ACC112 (cell line): ENCODE data around the gene NMT1.

Experiments
- H2AFZ ChIP-seq: fragments of 200-600 bp; sonication (generic); one replicate; pipeline ENCODE4 v1.6.0; 2017; ENCODE audit warnings: antibody characterized with exemption, low read length; ENCODE audit not compliant: unreplicated experiment
- H3K27ac ChIP-seq: fragments of 200-600 bp; sonication (generic); 2 replicates; pipeline ENCODE4 v1.5.1; 2014; ENCODE audit warnings: low read depth, mild to moderate bottlenecking, antibody characterized with exemption, low read length, moderate library complexity
- H3K27me3 ChIP-seq: fragments of 200-600 bp; sonication (generic); 2 replicates; pipeline ENCODE4 v1.6.1; 2014; ENCODE audit warnings: mild to moderate bottlenecking, antibody characterized with exemption, low read length, moderate library complexity, mixed read lengths; ENCODE audit not compliant: insufficient read depth
- H3K36me3 ChIP-seq: fragments of 200-600 bp; sonication (generic); 2 replicates; pipeline ENCODE4 v1.6.1; 2016; ENCODE audit warnings: mild to moderate bottlenecking, antibody characterized with exemption, low read length, moderate library complexity, mixed read lengths; ENCODE audit not compliant: insufficient read depth
- H3K4me1 ChIP-seq: fragments of 200-600 bp; sonication (generic); one replicate; pipeline ENCODE4 v1.6.1; 2016; ENCODE audit warnings: low read length, mixed read lengths; ENCODE audit not compliant: insufficient read depth, unreplicated experiment, control insufficient read depth
- H3K4me3 ChIP-seq: fragments of 200-600 bp; sonication (generic); 2 replicates; pipeline ENCODE4 v1.5.1; 2014; ENCODE audit warnings: mild to moderate bottlenecking, low read depth, low read length
- H3K79me2 ChIP-seq: fragments of 200-600 bp; sonication (generic); one replicate; pipeline ENCODE4 v1.6.0; 2016; ENCODE audit warnings: low read length; ENCODE audit not compliant: control insufficient read depth, unreplicated experiment, insufficient read depth

NMT1 gene

DNA sequence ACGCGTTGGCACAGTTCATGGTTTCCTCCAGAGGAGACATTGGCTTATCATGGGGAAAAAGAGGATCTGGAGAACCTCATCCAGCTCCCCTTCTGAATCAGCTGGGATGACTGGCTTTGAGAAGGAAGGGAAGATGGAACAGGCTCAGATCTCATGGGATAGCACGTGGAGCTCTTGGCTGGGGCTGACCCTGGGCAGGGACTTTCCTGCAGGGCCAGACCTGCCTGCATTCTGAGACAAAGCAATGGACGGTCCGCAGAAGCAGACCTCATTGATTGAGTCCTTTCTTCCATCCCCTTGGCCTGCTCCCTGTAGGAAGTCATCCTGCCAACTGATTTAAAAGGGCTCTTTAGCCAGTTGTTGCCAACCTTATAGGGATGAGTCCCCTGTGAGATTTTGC, 45.0 kb downstream of the NMT1 start:
- Histone ChIP-seq H3K4me1 (no peaks in the 10 kb centered on the region), H3K4me3 (no peak overlapping the region), H3K27ac (no peak overlapping the region), H3K36me3 (peaks cover 27% of the 10 kb centered on the region; the same call in 1 of the 2 replicates), H2AFZ (no peak overlapping the region), H3K79me2 (no peaks in the 10 kb centered on the region), H3K27me3 (no peaks in the 10 kb centered on the region)

- H3K36me3 ChIP-seq: peaks cover 26% of the 10 kb centered on the region; the same call in 1 of the 2 replicates
- no peak overlapping the region for H3K4me3 ChIP-seq
- H2AFZ ChIP-seq: no peak overlapping the region
- H3K27me3 ChIP-seq: no peaks in the 10 kb centered on the region
- no peak overlapping the region for H3K27ac ChIP-seq
- H3K79me2 ChIP-seq: no peaks in the 10 kb centered on the region
- no peaks in the 10 kb centered on the region for H3K4me1 ChIP-seq
Measured at GRCh38 chr17:45106582-45106981, 45.5 kb downstream of the NMT1 start.

DNA sequence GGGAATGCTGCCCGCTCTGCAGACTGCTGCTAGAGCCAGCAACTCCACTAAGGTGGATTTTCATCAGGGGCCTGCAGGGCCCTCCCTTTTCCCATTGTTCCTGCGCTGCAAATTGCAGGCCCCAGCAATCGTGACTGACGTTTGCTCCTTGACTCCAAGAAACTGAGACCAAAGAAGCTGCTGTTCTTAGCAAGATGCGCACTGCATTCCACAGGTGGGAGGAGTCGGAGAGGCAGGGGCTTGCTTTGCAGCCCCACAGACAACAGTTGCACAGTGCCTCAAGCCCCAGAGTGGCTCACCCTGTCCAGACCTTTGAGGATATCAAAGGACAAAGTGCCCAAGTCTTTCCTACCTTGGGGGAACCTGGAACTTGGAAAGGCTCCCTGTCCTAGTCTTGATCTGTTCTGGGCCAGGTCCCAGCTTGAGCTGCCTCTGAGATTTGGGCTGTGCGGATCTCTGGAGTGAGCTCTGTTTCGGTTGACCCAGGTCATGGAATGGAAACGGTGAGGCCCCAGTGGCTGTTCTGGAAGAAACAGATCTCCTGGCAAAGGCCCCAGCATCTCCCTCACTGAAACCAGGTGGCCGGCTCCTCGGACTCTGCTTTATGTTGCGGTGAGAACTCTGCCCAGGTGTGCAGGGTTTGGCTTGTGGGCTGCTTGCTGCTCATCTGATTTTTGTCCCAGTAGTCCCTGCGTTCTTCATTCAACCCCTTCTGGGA, 46.3 kb downstream of the NMT1 start:
- Histone ChIP-seq H3K4me3 (no peak overlapping the region), H2AFZ (no peak overlapping the region)

DNA sequence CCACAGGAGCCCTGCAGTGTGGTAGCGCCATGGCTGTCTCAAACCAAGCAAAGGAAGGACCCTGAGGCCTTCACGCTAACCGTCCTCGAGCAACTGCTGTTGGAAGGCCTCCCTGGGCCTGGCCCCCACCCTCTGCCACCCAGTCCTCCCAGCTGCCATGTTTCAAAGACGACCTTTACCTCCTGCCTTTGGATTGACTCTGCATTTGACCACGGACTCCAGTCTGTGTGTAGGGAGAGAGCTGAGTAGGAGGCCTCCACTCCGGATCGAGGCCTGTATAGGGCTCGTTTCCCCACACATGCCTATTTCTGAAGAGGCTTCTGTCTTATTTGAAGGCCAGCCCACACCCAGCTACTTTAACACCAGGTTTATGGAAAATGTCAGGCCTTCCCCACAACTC, 46.9 kb downstream of the NMT1 start:
- H3K27me3 ChIP-seq: no peaks in the 10 kb centered on the region
- H3K4me3 ChIP-seq: no peak overlapping the region
- H3K4me1 ChIP-seq: no peaks in the 10 kb centered on the region
- H3K27ac ChIP-seq: no peak overlapping the region
- H3K36me3 ChIP-seq: peaks cover 19% of the 10 kb centered on the region; the same call in 1 of the 2 replicates
- H3K79me2 ChIP-seq: no peaks in the 10 kb centered on the region
- no peak overlapping the region for H2AFZ ChIP-seq

More for the DNA sequence above, 46.3 kb downstream of the NMT1 start:
- Histone ChIP-seq H3K79me2 (no peaks in the 10 kb centered on the region), H3K36me3 (peaks cover 19% of the 10 kb centered on the region; the same call in 1 of the 2 replicates), H3K4me1 (no peaks in the 10 kb centered on the region), H3K27ac (no peak overlapping the region), H3K27me3 (no peaks in the 10 kb centered on the region)

DNA sequence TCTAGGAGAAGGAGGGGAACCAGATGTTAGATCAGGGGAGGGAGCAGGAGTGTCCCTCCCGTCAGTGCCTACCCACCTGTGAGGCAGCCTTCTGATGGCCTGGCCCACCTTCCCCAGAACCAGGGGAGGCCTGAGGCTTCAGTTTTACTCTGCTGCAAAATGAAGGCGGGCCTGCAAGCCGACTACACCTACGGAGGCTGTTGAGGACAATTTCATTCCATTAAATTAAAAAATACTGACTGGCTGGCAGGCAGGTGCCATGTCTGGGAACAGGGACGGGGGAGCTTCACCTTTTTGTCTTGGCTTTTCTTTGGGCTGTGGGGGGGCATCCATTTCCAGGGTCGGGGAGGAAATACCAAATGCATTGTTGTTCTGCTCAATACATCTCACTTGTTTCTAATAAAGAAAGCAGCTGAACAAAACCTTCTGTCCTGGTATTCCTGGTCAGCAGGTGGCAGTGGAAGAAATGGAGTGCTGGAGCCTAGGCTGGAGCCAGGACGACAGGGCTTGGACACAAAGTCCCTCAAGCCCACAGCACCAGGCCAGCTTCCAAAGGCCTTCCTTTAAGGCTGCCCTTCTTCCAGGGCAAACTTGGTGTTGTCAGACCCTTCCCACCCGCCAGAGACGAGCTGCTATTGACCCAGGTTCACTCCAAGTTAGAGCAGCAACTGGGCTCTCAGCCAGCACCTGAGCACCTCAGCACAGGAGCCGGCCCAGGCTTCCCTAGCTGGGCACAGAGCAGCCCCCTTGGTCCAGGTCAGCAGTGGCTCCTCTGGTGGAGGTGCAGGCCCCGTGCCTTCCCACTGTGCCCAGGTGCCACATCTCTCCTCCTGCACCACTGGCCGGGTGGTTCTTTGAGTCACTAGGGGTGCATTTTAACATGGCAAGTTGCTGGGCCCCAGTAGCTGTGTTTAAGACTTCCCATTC, 47.7 kb downstream of the NMT1 start:
- H3K27me3 ChIP-seq: no peaks in the 10 kb centered on the region
- H2AFZ ChIP-seq: no peak overlapping the region
- no peaks in the 10 kb centered on the region for H3K79me2 ChIP-seq
- H3K4me1 ChIP-seq: no peaks in the 10 kb centered on the region
- H3K36me3 ChIP-seq: peaks cover 15% of the 10 kb centered on the region; the same call in 1 of the 2 replicates
- no peak overlapping the region for H3K4me3 ChIP-seq
- H3K27ac ChIP-seq: no peak overlapping the region

GRCh38 chr17:45110676-45111611, 49.8 kb downstream of the NMT1 start:
- Histone ChIP-seq H3K36me3 (no peaks in the 10 kb centered on the region), H3K4me3 (no peak overlapping the region), H3K27ac (no peak overlapping the region), H3K4me1 (no peaks in the 10 kb centered on the region), H2AFZ (no peak overlapping the region), H3K27me3 (no peaks in the 10 kb centered on the region), H3K79me2 (no peaks in the 10 kb centered on the region)

- H3K36me3 ChIP-seq: no peaks in the 10 kb centered on the region
- no peaks in the 10 kb centered on the region for H3K4me1 ChIP-seq
- H3K27ac ChIP-seq: no peak overlapping the region
- no peak overlapping the region for H3K4me3 ChIP-seq
- H3K79me2 ChIP-seq: no peaks in the 10 kb centered on the region
- no peaks in the 10 kb centered on the region for H3K27me3 ChIP-seq
- no peak overlapping the region for H2AFZ ChIP-seq
Measured at GRCh38 chr17:45111850-45112249, 50.7 kb downstream of the NMT1 start.

DNA sequence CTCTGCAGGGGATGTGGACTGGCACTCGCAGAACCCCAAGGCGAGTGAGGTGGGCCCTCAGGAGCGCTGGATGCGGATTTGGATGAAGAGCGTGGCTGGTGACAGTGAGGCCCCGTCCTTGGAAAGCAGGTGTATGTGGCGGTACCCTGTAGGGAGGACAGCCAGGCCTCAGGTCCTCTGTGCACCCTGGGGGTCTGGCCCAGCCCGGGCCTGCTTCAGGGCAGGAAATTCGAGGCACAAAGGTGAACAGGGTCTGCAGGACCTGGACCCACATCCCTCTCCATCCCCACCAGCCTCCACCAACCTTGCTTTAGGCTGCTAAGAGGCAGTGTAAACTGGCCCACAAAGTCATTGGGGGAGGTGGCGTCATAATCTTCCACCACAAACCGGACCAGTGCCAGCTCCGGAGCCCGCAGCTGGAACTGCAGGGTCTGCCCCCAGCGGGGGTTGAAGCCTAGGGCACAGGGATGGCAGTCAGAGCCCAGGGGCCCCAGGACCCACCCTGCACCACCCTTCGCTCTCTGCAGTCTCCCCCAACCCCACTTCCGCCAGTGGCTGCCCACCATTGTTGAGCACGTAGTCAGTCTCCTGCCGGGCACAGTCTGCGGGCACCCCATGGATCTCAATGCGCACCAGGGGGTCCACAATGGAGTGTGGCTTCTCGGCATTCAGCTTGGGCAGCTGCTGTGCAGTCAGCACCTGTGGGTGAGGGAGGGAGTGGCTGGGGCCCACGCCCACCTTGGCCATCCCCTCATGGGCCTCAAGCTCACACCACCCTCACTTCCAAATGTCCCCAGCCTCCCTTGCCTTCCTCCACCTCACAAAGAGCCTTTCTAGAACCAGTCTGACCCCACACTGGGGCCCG, 51.7 kb downstream of the NMT1 start:
- no peak overlapping the region for H3K27ac ChIP-seq

DNA sequence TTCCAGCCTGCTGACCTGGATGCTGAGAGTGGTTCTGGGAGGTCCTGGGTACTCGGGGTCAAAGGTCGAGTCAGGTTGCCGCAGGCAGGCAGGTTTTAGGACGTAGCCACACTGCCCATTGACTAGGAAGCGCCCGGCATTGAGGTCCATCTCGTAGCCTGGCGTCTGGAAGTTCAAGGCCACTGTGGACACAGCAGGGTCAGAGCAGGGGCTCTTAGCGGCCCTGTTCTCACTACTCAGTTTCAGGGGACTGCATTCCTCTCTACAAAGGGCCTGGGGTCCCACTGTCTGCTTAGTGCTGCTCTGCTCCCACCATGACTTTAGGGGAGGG, 52.3 kb downstream of the NMT1 start:
- Histone ChIP-seq H3K27me3 (no peaks in the 10 kb centered on the region), H3K4me1 (no peaks in the 10 kb centered on the region), H3K27ac (no peak overlapping the region), H3K4me3 (no peak overlapping the region), H2AFZ (no peak overlapping the region), H3K79me2 (no peaks in the 10 kb centered on the region), H3K36me3 (no peaks in the 10 kb centered on the region)

More for the DNA sequence above, 51.7 kb downstream of the NMT1 start:
- H3K27me3 ChIP-seq: no peaks in the 10 kb centered on the region
- H3K4me3 ChIP-seq: no peak overlapping the region
- no peaks in the 10 kb centered on the region for H3K79me2 ChIP-seq
- no peaks in the 10 kb centered on the region for H3K4me1 ChIP-seq
- H3K36me3 ChIP-seq: no peaks in the 10 kb centered on the region
- H2AFZ ChIP-seq: no peak overlapping the region
